GM21360 (cell line): ENCODE measurements around the gene UBE2E2.
A peak's percentile ranks its signal among the peaks of the same experiment; 100 is the strongest.

Experiments
- ATAC-seq: cut with Tn5 transposase; IDR thresholded peaks from one replicate; pipeline ENCODE4 v1.9.1; 2021; ENCODE audit warnings: mild to moderate bottlenecking, moderate library complexity; ENCODE audit not compliant: unreplicated experiment

The UBE2E2 gene

GRCh38 chr3:23377928-23378672 lies 175.0 kb downstream of the UBE2E2 start:
- peak; percentile 49 for ATAC-seq

GRCh38 chr3:23383875-23384274 lies 180.7 kb downstream of the UBE2E2 start:
- ATAC-seq, result no peak

- no peak for ATAC-seq
These were observed 182.2 kb downstream of the UBE2E2 start for GRCh38 chr3:23385327-23385726.

GRCh38 chr3:23387286-23387918 lies 184.3 kb downstream of the UBE2E2 start:
- ATAC-seq, result no peak

GRCh38 chr3:23389089-23389488 lies 186.0 kb downstream of the UBE2E2 start:
- no peak for ATAC-seq

GRCh38 chr3:23389686-23390085 lies 186.6 kb downstream of the UBE2E2 start:
- peak; percentile 46 for ATAC-seq

GRCh38 chr3:23390446-23390845 lies 187.3 kb downstream of the UBE2E2 start:
- ATAC-seq, result no peak

GRCh38 chr3:23390989-23391553 lies 187.9 kb downstream of the UBE2E2 start:
- ATAC-seq, result no peak

- peak; percentile 51 for ATAC-seq
These were observed 192.0 kb downstream of the UBE2E2 start for GRCh38 chr3:23395115-23395514.

GRCh38 chr3:23396746-23397145 lies 193.6 kb downstream of the UBE2E2 start:
- ATAC-seq, result no peak

- no peak for ATAC-seq
These were observed 196.1 kb downstream of the UBE2E2 start for GRCh38 chr3:23399221-23399620.

- ATAC-seq, result no peak
These were observed 199.8 kb downstream of the UBE2E2 start for GRCh38 chr3:23402728-23403492.

GRCh38 chr3:23404246-23404645 lies 201.1 kb downstream of the UBE2E2 start:
- ATAC-seq, result no peak

- peak; percentile 53 for ATAC-seq
These were observed 202.0 kb downstream of the UBE2E2 start for GRCh38 chr3:23405081-23405480.

GRCh38 chr3:23406601-23407000 lies 203.5 kb downstream of the UBE2E2 start:
- no peak for ATAC-seq

- no peak for ATAC-seq
These were observed 214.9 kb downstream of the UBE2E2 start for GRCh38 chr3:23418026-23418425.

- peak; percentile 28 for ATAC-seq
These were observed 218.8 kb downstream of the UBE2E2 start for GRCh38 chr3:23421811-23422516.

GRCh38 chr3:23422517-23422851 lies 219.4 kb downstream of the UBE2E2 start:
- ATAC-seq, result peak; percentile 76

GRCh38 chr3:23425410-23425809 lies 222.3 kb downstream of the UBE2E2 start:
- ATAC-seq, result no peak

- ATAC-seq, result no peak
These were observed 227.8 kb downstream of the UBE2E2 start for GRCh38 chr3:23430781-23431398.
